Adrenal gland (tissue), 12 donors: Measurements from ENCODE around the gene C6orf47. TPM values are rescaled to one million over a fixed set of nuclear protein-coding genes. Genes with fewer than 3 reads are reported as not detected.

Experiments used
- DNase-seq, 7 donors: peaks; one replicate each; pipeline ENCODE4 v3.0.0-alpha.2; 2019 to 2020
- H3K27ac ChIP-seq, 5 donors: fragments of 200-600 bp; sonication (generic) in 4 of 5; 1 replicate in 3 of 5; 2 replicates in 2 of 5; pipeline versions ENCODE4 v1.5.1 to v1.8.0; 2016 to 2020; ENCODE audit warnings: mild to moderate bottlenecking in 1 of 5
- H3K27me3 ChIP-seq: fragments of 200-600 bp; 2 replicates; pipeline ENCODE4 v1.8.0; 2021
- H3K36me3 ChIP-seq, 2 donors: fragments of 200-600 bp; replicated peaks in 1 of 2; 1 replicate in 1 of 2; 2 replicates in 1 of 2; pipeline versions ENCODE4 v1.5.1 to v1.8.0; 2018 to 2022
- H3K4me1 ChIP-seq, 2 donors: fragments of 200-600 bp; replicated peaks in 1 of 2; 1 replicate in 1 of 2; 2 replicates in 1 of 2; pipeline versions ENCODE4 v1.5.1 to v1.8.0; 2018 to 2021
- H3K4me3 ChIP-seq, 4 donors: fragments of 200-600 bp; sonication (generic) in 3 of 4; one replicate each; pipeline ENCODE4 v1.5.1; 2016 to 2018
- H3K9me3 ChIP-seq, 3 donors: fragments of 200-600 bp; sonication (generic) in 1 of 3; replicated peaks in 1 of 3; 1 replicate in 2 of 3; 2 replicates in 1 of 3; pipeline versions ENCODE4 v1.5.1 to v1.8.0; 2016 to 2021
- POLR2A ChIP-seq, 2 donors: fragments of 450-650 bp; IDR thresholded peaks; one replicate each; pipeline ENCODE4 v1.6.1; 2017; ENCODE audit warnings: antibody characterized with exemption in 2 of 2, mild to moderate bottlenecking in 2 of 2, moderate library complexity in 1 of 2
- WGBS, 4 donors: extraction: QIAGEN DNeasy Blood & Tissue Kit in 2 of 4; methylation state at CpG; one replicate each; pipeline versions ENCODE4 v1.1.5 to v1.1.7; 2013 to 2017; 5-methylcytosine and 5-hydroxymethylcytosine counted together
- intact Hi-C, 2 donors: fragments of 100-400 bp; cut with DNase I; formaldehyde crosslinking; loops; one replicate each; pipeline versions ENCODE4 v1.14.1 to v1.15.0; 2022 to 2023
- polyA plus RNA-seq, 3 donors: library from polyadenylated mRNA; stranded (reverse); fragments of 200-250 nt in 2 of 3; fragments of 350-450 nt in 1 of 3; fragmentation: Illumina TruSeq in 1 of 3; extraction: RNeasy Lipid Tissue Mini Kit (QIAGEN cat#74804) in 1 of 3; gene quantifications; one replicate each; pipeline ENCODE4 v1.2.3, GENCODE V29; 2013 to 2014
- total RNA-seq, 9 donors: library from RNA; depleted of rRNA in 4 of 9; stranded (reverse); fragments of >200 nt in 4 of 9; fragments of 120-200 nt in 1 of 9; fragmentation: NEBNext Ultra II Directional in 1 of 9; extraction: Animal tissue kit (Norgen Biotek cat#: 25700) in 1 of 9; gene quantifications; one replicate each; pipeline versions ENCODE4 v1.1.0 to v1.2.4, GENCODE V29; 2013 to 2023
- TF ChIP-seq, protein P1 (sequence below), 6 experiments: fragments of 450-650 bp in 4 of 6; fragments of 200-600 bp in 2 of 6; sonication (generic) in 1 of 6; IDR thresholded peaks; 1 replicate in 5 of 6; 2 replicates in 1 of 6; pipeline versions ENCODE4 v1.5.1 to v1.8.0; 2016 to 2021; ENCODE audit warnings: antibody characterized with exemption in 6 of 6, mild to moderate bottlenecking in 2 of 6, moderate library complexity in 1 of 6
- donor health status: healthy with polysubstance abuse.
- donor health status: Bipolar disorder and iron deficiency.
- donor health status: DM: yes; HTN: yes; CAD: no.
- donor health status: DM: no; HTN: no; CAD: no.
- donor health status: DM: no; HTN: no; CAD: no.
- donor health status: DM: yes; HTN: yes; CAD: no.

The C6orf47 gene
- total and polyA plus RNA-seq, 12 donors: 17.9 to 37.0 (median 26.3) TPM

DNA sequence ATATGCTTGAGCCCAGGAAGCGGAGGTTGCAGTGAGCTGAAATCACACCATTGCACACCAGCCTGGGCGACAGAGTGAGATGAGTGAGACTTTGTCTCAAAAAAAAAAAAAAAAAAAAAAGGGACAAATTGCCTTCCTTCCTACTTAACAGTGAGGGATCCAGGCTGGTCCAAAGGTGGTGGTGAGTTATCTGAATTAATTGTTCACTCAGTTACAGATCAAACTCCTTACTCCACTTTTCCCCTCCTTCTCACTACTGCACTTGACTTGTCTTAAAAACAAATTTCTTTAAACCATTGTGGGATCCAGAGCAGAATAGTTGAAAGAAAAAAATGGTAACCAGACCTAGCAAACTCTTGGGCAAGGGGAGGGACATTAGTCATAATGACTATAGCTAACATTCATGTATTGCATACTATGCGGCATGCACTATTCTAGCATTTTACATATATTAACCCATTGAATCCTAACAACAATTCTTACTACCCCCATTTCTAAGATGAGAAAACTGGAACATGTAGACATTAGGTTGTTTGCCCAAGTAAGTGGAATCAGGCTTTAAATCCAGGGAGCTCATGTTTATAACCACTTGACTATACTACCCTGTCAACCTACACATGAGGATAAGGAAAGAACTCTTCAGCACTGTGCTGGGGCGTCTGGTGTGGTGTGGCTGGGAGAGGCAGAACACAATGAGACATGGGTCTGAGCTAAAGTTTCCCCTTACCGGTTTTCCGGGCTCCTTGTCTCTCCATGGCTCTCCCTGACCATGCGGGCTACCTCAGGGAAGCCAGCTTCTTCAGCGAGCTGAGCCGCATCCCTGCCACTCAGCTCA is 2.8 kb upstream of the C6orf47 start:
- peaks cover 20 to 59% of the 10 kb centered on the region in 2 donors for H3K4me1 ChIP-seq

DNA sequence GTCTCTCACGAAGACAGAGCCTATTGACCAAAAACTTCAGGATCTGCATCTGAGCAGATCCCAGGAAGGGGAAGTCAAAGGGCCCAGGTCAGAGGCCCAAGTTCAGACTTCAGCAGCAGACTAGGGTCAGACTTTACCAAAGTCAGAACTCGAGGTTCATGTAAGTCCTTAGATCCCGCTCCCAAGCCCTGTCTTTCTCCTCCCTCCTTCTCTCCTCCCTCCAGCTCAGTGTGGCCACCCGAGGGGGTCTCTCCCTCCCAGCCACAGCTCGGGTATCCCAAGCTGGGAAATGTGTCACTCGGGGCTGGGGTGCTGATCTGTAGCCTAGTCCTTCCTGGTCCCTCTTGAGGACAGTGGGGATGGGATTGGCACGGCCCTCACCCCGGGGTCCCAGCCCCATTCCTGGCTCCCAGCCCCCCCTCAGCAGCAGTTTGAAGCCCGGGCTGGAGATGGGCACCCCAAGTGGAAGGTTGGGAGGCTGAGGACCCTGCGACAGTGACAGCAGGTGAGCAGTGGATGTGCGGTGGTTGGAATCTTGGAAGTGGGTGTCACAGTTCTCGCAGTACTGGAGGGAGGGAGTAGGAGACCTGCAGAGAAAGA is 1.6 kb upstream of the C6orf47 start:
- H3K4me1 ChIP-seq: peaks cover 20 to 54% of the 10 kb centered on the region in 2 donors
- H3K36me3 ChIP-seq: peaks cover 0 to 18% of the 10 kb centered on the region in 2 donors
- H3K27me3 ChIP-seq: no peaks in the 10 kb centered on the region
- TF ChIP-seq, protein P1, sequence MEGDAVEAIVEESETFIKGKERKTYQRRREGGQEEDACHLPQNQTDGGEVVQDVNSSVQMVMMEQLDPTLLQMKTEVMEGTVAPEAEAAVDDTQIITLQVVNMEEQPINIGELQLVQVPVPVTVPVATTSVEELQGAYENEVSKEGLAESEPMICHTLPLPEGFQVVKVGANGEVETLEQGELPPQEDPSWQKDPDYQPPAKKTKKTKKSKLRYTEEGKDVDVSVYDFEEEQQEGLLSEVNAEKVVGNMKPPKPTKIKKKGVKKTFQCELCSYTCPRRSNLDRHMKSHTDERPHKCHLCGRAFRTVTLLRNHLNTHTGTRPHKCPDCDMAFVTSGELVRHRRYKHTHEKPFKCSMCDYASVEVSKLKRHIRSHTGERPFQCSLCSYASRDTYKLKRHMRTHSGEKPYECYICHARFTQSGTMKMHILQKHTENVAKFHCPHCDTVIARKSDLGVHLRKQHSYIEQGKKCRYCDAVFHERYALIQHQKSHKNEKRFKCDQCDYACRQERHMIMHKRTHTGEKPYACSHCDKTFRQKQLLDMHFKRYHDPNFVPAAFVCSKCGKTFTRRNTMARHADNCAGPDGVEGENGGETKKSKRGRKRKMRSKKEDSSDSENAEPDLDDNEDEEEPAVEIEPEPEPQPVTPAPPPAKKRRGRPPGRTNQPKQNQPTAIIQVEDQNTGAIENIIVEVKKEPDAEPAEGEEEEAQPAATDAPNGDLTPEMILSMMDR (IDR thresholded peaks at IDR 0.05): no peak
- no peak for TF ChIP-seq POLR2A (IDR thresholded peaks at IDR 0.05)
- no peak overlapping the region for H3K27ac ChIP-seq
- 87 to 90% (median 88%) methylated on average over 10 to 12 of the region's 12 CpGs for WGBS, 4 donors
- no peak overlapping the region for H3K4me3 ChIP-seq
- no peak for DNase-seq
- intact Hi-C loops: no loop called here
- no peaks in the 10 kb centered on the region for H3K9me3 ChIP-seq

More for the DNA sequence above, 2.8 kb upstream of the C6orf47 start:
- peaks cover 0 to 24% of the 10 kb centered on the region in 2 donors for H3K36me3 ChIP-seq
- H3K27ac ChIP-seq: peak overlapping the region in 4 of 5 donors; percentile 83 to 96 (median 90)
- peak overlapping the region in 1 of 4 donors; percentile 95 for H3K4me3 ChIP-seq
- no peaks in the 10 kb centered on the region for H3K9me3 ChIP-seq
- TF ChIP-seq, protein P1 (IDR thresholded peaks at IDR 0.05): no peak
- no peak for TF ChIP-seq POLR2A (IDR thresholded peaks at IDR 0.05)
- intact Hi-C loops: no loop called here
- WGBS, 4 donors: 71 to 78% (median 72%) methylated on average over 5 to 9 of the region's 9 CpGs
- no peaks in the 10 kb centered on the region for H3K27me3 ChIP-seq
- no peak for DNase-seq

DNA sequence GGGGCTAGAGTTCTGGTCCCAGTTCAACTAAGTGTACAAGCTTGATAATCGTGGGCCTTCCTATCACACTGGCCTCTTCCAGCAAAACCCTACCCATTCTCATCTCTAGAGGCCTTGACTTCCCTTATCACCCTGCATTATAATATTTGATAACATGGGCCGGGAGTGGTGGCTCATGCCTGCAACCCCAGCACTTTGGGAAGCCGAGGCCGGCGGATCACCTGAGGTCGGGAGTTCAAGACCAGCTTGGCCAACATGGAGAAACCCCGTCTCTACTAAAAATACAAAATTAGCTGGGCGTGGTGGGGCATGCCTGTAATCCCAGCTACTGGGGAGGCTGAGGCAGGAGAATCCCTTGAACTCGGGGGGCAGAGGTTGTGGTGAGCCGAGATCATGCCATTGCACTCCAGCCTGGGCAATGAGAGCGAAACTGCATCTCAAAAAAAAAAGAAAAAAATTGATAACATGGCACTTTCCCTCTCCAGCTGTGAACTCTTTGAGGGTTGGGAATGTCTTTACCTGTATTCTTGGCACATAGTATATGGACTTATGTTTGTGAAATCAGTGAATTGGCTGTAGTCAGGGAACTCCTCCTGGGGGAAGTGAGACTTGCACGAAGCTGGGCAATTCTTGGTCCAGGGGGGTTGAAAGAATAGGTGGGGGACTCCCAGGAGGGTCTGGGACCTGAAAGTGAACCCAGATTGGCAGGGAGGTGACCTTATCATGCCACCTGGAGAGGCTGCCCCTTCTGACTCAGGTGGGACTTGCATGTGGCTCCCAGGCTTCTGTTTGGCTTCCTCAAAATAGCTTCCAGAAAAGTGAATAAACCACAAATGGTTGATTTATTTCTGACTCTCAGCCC is 915 bp upstream of the C6orf47 start:
- peak overlapping the region in 1 of 4 donors; percentile 80 for H3K4me3 ChIP-seq

DNA sequence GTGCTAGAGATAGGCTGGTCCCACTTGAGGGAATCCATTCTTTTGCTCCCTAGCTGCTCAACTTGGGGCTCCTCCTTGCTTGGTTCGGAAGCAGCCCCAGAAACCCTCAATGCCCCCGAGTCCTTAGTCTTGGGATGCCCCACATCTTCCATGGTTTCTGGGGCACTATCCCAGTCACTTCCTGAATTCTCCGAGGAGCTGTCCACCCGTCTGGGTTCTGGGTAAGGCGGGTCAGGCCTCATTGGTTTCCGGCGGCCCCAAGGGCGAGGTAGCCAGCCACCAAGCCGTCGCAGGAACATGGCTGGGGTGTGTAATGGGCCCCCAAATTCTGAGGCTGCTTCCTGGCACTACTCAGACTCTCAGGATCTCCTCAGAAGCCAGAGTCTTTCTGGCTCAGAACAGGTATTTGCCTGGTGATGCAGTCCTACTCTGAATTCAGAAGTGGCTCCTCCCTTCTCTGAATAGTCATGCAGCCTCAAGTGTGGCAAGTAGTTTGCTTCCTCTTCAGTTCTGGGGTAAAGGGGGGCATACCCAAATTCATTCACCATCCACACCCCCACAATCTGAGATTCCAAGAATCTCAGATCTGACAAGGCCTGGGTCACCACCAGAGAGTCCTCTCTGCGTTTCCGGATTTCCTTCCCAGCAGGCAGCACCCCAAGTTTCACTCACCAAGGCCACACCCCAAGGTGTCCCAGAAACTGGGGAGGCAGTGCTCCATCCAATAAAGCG is 763 bp downstream of the C6orf47 start:
- peak in 3 of 7 donors; percentile 39 to 60 (median 60) for DNase-seq
- Histone ChIP-seq H3K4me3 (peak overlapping the region in 3 of 4 donors; percentile 50 to 80 (median 54)), H3K27ac (peak overlapping the region; percentile 73 to 97 (median 86)), H3K27me3 (no peaks in the 10 kb centered on the region), H3K36me3 (peaks cover 0 to 24% of the 10 kb centered on the region in 2 donors), H3K4me1 (peaks cover 20 to 45% of the 10 kb centered on the region in 2 donors), H3K9me3 (no peaks in the 10 kb centered on the region)
- 4 to 27% (median 15%) methylated on average over 4 to 13 of the region's 13 CpGs for WGBS, 4 donors
- TF ChIP-seq, protein P1 (IDR thresholded peaks at IDR 0.05): no peak
- peak in 1 of 2 donors; percentile 19 for TF ChIP-seq POLR2A (IDR thresholded peaks at IDR 0.05)
- intact Hi-C loops: no loop called here

More for the DNA sequence above, 915 bp upstream of the C6orf47 start:
- Histone ChIP-seq H3K36me3 (peaks cover 0 to 20% of the 10 kb centered on the region in 2 donors), H3K4me1 (peaks cover 20 to 47% of the 10 kb centered on the region in 2 donors), H3K27me3 (no peaks in the 10 kb centered on the region), H3K27ac (peak overlapping the region; percentile 73 to 97 (median 86)), H3K9me3 (no peaks in the 10 kb centered on the region)
- WGBS, 4 donors: 64 to 71% (median 68%) methylated on average over 12 of the region's 12 CpGs
- no peak for DNase-seq
- TF ChIP-seq POLR2A (IDR thresholded peaks at IDR 0.05): no peak
- intact Hi-C loops: no loop called here
